CD4-positive, alpha-beta T cell (primary cell): ENCODE results near the gene UGGT1. TPM values are rescaled to one million over a fixed set of nuclear protein-coding genes. Genes with fewer than 3 reads are reported as not detected.

Source experiments
- ATAC-seq: fragments of 200-7000 bp; cut with Tn5 transposase; one replicate; pipeline ENCODE4 v1.10.0; 2022; ENCODE audit warnings: mild to moderate bottlenecking; ENCODE audit not compliant: poor library complexity
- CTCF ChIA-PET: fragments of 350-600 bp; sonication (Branson Sonifier 250); formaldehyde crosslinking; loops from one replicate; lab custom pipeline; 2021; ENCODE audit warnings: antibody characterized with exemption, inconsistent platforms; lab: Charles Lee
- POLR2A ChIA-PET: fragments of 350-600 bp; sonication (Branson Sonifier 250); formaldehyde crosslinking; loops from one replicate; lab custom pipeline; 2021; ENCODE audit warnings: antibody characterized with exemption, inconsistent platforms; lab: Charles Lee
- DNase-seq, 14 experiments: peaks; one replicate each; pipeline ENCODE4 v3.0.0-alpha.2; 2013 to 2020; ENCODE audit warnings: mixed read lengths in 2 of 14
- H3K27ac ChIP-seq, 2 donors: one replicate each; pipeline versions ENCODE4 v1.5.1 to v1.7.0; 2013; ENCODE audit warnings: low read length in 2 of 2, low read depth in 1 of 2, mild to moderate bottlenecking in 1 of 2
- H3K27me3 ChIP-seq, 2 experiments: 1 replicate in 1 of 2; 2 replicates in 1 of 2; pipeline versions ENCODE4 v1.6.1 to v1.7.0; 2013; ENCODE audit warnings: low read length in 2 of 2, control low read depth in 1 of 2, mild to moderate bottlenecking in 1 of 2, moderate library complexity in 1 of 2; ENCODE audit not compliant: insufficient read depth in 2 of 2, control insufficient read depth in 1 of 2
- H3K36me3 ChIP-seq: one replicate; pipeline ENCODE4 v1.6.1; 2013; ENCODE audit warnings: low read length, control low read depth; ENCODE audit not compliant: insufficient read depth
- H3K4me1 ChIP-seq: one replicate; pipeline ENCODE4 v1.6.1; 2013; ENCODE audit warnings: low read length, control low read depth; ENCODE audit not compliant: insufficient read depth
- H3K4me3 ChIP-seq: one replicate; pipeline ENCODE4 v1.5.1; 2013; ENCODE audit warnings: mild to moderate bottlenecking, low read length, moderate library complexity
- H3K9me3 ChIP-seq, 2 experiments: 1 replicate in 1 of 2; 2 replicates in 1 of 2; pipeline versions ENCODE4 v1.6.1 to v1.7.0; 2013; ENCODE audit warnings: low read length in 2 of 2, mild to moderate bottlenecking in 2 of 2, control low read depth in 1 of 2, moderate library complexity in 1 of 2; ENCODE audit not compliant: control insufficient read depth in 1 of 2, insufficient read depth in 1 of 2
- H3K27ac Mint-ChIP-seq: one replicate; pipeline ENCODE4 v1.8.0; 2020; ENCODE audit warnings: mixed read lengths
- H3K27me3 Mint-ChIP-seq: one replicate; pipeline ENCODE4 v1.8.0; 2021; ENCODE audit warnings: mixed read lengths
- H3K36me3 Mint-ChIP-seq: one replicate; pipeline ENCODE4 v1.8.0; 2021; ENCODE audit warnings: low read depth, mixed read lengths
- H3K4me1 Mint-ChIP-seq: one replicate; pipeline ENCODE4 v1.8.0; 2021; ENCODE audit warnings: low read depth, mixed read lengths
- H3K4me3 Mint-ChIP-seq: one replicate; pipeline ENCODE4 v1.8.0; 2020; ENCODE audit warnings: mild to moderate bottlenecking, mixed read lengths
- H3K9me3 Mint-ChIP-seq: one replicate; pipeline ENCODE4 v1.8.0; 2020; ENCODE audit warnings: mixed read lengths
- intact Hi-C, 2 experiments: fragments of 100-400 bp; cut with DNase I in 1 of 2; cut with micrococcal nuclease in 1 of 2; formaldehyde crosslinking; loops; one replicate each; pipeline versions ENCODE4 v1.15.1 to v1.9.0; 2023 to 2025; cut with DNase I, micrococcal nuclease
- total RNA-seq, 174 experiments: library from RNA in 2 of 174; stranded (reverse) in 2 of 174; gene quantifications; one replicate each; pipeline ENCODE4 v1.2.3 and lab custom pipeline; 2021 to 2026
- TF ChIP-seq, protein P1 (sequence below): fragments of 200-600 bp; IDR thresholded peaks from one replicate; pipeline ENCODE4 v1.8.0; 2022; ENCODE audit warnings: antibody characterized with exemption, mild to moderate bottlenecking

Gene UGGT1
- total RNA-seq, 2 experiments from 2014 or later = 23.5 to 28.4 TPM

DNA sequence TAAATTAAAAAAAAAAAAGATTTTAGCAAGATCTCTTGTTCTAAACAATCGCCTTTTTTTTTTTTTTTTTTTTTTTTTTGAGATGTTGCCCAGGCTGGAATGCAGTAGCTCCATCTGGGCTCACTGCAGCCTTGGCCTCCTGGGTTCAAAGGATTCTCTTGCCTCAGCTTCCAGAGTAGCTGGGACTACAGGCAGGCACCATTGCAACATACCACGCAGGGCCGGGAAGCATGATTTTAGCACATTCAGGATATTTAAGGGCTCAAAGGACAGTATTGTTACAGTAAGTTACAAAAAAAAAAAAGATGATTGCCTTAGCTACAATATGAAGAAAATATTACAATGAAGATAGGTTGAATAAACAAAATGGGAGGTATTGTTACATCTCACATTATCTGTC, 33.7 kb upstream of the UGGT1 start:
- no peak for DNase-seq
- Histone ChIP-seq H3K4me1 (no peaks in the 10 kb centered on the region), H3K4me3 (no peak overlapping the region), H3K27ac (no peak overlapping the region), H3K27me3 (peaks cover 2 to 3% of the 10 kb centered on the region in 2 experiments), H3K9me3 (peaks cover 0 to 3% of the 10 kb centered on the region in 2 experiments), H3K36me3 (no peaks in the 10 kb centered on the region)
- intact Hi-C loops = no loop called here
- ATAC-seq = no peak
- H3K27ac Mint-ChIP-seq = no peak overlapping the region
- no peak overlapping the region for H3K4me3 Mint-ChIP-seq
- H3K9me3 Mint-ChIP-seq = no peaks in the 10 kb centered on the region
- no peaks in the 10 kb centered on the region for H3K36me3 Mint-ChIP-seq
- ChIA-PET POLR2A (no interaction called here), CTCF (no interaction called here)
- no peaks in the 10 kb centered on the region for H3K4me1 Mint-ChIP-seq
- TF ChIP-seq, protein P1, sequence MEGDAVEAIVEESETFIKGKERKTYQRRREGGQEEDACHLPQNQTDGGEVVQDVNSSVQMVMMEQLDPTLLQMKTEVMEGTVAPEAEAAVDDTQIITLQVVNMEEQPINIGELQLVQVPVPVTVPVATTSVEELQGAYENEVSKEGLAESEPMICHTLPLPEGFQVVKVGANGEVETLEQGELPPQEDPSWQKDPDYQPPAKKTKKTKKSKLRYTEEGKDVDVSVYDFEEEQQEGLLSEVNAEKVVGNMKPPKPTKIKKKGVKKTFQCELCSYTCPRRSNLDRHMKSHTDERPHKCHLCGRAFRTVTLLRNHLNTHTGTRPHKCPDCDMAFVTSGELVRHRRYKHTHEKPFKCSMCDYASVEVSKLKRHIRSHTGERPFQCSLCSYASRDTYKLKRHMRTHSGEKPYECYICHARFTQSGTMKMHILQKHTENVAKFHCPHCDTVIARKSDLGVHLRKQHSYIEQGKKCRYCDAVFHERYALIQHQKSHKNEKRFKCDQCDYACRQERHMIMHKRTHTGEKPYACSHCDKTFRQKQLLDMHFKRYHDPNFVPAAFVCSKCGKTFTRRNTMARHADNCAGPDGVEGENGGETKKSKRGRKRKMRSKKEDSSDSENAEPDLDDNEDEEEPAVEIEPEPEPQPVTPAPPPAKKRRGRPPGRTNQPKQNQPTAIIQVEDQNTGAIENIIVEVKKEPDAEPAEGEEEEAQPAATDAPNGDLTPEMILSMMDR = no peak
- peaks cover 12% of the 10 kb centered on the region for H3K27me3 Mint-ChIP-seq

DNA sequence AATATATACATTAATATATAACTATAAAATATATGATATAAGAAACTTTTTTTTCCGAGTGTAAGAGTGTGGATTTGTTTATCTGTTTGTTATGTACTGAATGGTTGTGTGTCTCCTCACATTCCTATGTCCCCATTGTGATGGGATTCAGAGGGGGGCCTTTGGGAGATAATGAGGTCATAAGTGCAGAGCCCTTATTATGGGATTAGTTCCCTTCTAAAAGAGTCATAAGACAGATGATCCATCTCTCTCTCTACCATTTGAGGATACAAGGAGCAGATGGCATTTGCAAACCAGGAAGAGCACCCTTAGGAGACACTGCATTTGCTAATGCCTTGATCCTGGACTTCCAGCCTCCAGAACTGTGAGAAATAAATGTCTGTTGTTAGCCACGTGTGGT, 32.9 kb upstream of the UGGT1 start:
- ATAC-seq (no peak), DNase-seq (no peak)
- TF ChIP-seq, protein P1 = no peak
- H3K36me3 Mint-ChIP-seq = no peaks in the 10 kb centered on the region
- H3K4me1 Mint-ChIP-seq = no peaks in the 10 kb centered on the region
- H3K9me3 Mint-ChIP-seq = no peaks in the 10 kb centered on the region
- Histone ChIP-seq H3K4me1 (no peaks in the 10 kb centered on the region), H3K4me3 (no peak overlapping the region), H3K27ac (no peak overlapping the region), H3K36me3 (no peaks in the 10 kb centered on the region), H3K9me3 (peaks cover 0 to 3% of the 10 kb centered on the region in 2 experiments), H3K27me3 (peaks cover 2 to 3% of the 10 kb centered on the region in 2 experiments)
- H3K27ac Mint-ChIP-seq = no peak overlapping the region
- H3K4me3 Mint-ChIP-seq = no peak overlapping the region
- ChIA-PET CTCF (no interaction called here), POLR2A (interaction anchor here (0.7 kb wide), 1 partner anchor 29 kb away, joined by 3 read pairs; no protein-coding TSS in a partner anchor)
- intact Hi-C loops = no loop called here
- H3K27me3 Mint-ChIP-seq = peaks cover 6% of the 10 kb centered on the region

DNA sequence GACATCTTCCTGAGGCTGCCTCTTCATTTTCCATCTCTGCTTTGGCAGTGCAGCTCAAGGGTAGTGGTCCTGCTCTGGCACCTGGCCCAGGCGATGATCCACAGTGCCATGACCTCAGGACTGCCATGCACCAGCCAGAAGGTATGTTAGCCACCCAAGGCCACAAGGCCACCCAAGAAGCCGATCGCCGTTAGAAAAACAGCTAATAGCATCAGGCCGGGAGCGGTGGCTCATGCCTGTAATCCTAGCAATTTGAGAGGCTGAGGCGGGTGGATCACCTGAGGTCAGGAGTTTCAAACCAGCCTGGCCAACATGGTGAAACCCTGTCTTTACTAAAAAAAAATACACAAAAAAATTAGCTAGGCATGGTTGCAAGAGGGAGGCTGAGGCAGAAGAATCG, 28.4 kb upstream of the UGGT1 start:
- intact Hi-C loops = loop anchor here in 1 of 2 experiments (2.0 kb wide), 1 partner anchor 168 kb away; no protein-coding TSS in a partner anchor
- H3K9me3 Mint-ChIP-seq = no peaks in the 10 kb centered on the region

More for the DNA sequence above, 28.4 kb upstream of the UGGT1 start:
- H3K4me3 Mint-ChIP-seq = no peak overlapping the region
- no peaks in the 10 kb centered on the region for H3K4me1 Mint-ChIP-seq
- no peak for DNase-seq
- no peaks in the 10 kb centered on the region for H3K36me3 Mint-ChIP-seq
- TF ChIP-seq, protein P1 = no peak
- no peaks in the 10 kb centered on the region for H3K36me3 ChIP-seq
- no peaks in the 10 kb centered on the region for H3K27me3 Mint-ChIP-seq
- H3K27ac ChIP-seq = no peak overlapping the region
- CTCF ChIA-PET = no interaction called here
- H3K27ac Mint-ChIP-seq = no peak overlapping the region
- POLR2A ChIA-PET = no interaction called here
- ATAC-seq = no peak
- no peak overlapping the region for H3K4me3 ChIP-seq
- no peaks in the 10 kb centered on the region for H3K4me1 ChIP-seq
- no peaks in the 10 kb centered on the region for H3K27me3 ChIP-seq
- H3K9me3 ChIP-seq = no peaks in the 10 kb centered on the region
